PC-3 (cell line): ENCODE data around the gene GNB5.

Experiments
- CTCF ChIP-seq: fragments of 300-600 bp; sonication (generic); conservative IDR thresholded peaks from 2 replicates; pipeline ENCODE4 v1.5.1; 2017; ENCODE audit warnings: antibody characterized with exemption, low read depth, mild to moderate bottlenecking, low read length
- EZH2 ChIP-seq: fragments of 300-600 bp; sonication (generic); IDR thresholded peaks from one replicate; pipeline ENCODE4 v1.6.1; 2017; ENCODE audit warnings: antibody characterized with exemption, mild to moderate bottlenecking, low read length; ENCODE audit not compliant: unreplicated experiment
- EZH2phosphoT487 ChIP-seq: fragments of 300-600 bp; sonication (generic); IDR thresholded peaks from 2 replicates; pipeline ENCODE4 v1.6.1; 2018; ENCODE audit warnings: mild to moderate bottlenecking, antibody characterized with exemption, low read length, borderline replicate concordance

- TF ChIP-seq CTCF = no peak
- no peak for TF ChIP-seq EZH2
- no peak for TF ChIP-seq EZH2phosphoT487
These were observed 97.4 kb downstream of the GNB5 start for GRCh38 chr15:52093539-52094510.
